DMS153 (cell line): ENCODE measurements around the gene AGBL1.

ENCODE experiments used
- DNase-seq: peaks from one replicate; lab custom pipeline; 2025; lab: John Stamatoyannopoulos, UW

Gene AGBL1

DNA sequence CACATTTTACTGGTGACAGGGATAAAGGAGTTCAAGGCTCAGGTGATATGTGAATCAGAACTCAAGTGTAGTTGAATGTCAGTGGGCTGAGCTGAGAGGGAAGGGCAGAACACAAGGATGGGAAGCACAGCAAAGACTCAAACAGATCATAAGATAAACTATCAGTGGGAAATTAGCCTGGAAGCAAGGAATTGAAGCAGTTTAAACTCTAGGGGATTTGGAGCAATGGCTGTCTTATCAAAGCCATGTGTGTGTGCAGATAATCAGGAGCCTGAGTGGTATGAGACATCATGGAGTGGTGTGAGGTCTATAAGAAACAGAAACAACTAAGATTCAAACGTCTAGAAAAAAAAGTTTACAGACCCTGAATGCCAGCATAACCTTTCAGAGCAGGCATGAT lies 634.6 kb downstream of the AGBL1 start:
- DNase-seq: no peak

GRCh38 chr15:86725628-86726027 lies 646.0 kb downstream of the AGBL1 start:
- no peak for DNase-seq

GRCh38 chr15:86735247-86736040 lies 655.8 kb downstream of the AGBL1 start:
- peak; percentile 71 for DNase-seq

GRCh38 chr15:86741917-86742316 lies 662.2 kb downstream of the AGBL1 start:
- DNase-seq: no peak

GRCh38 chr15:86743283-86743903 lies 663.7 kb downstream of the AGBL1 start:
- no peak for DNase-seq

- DNase-seq: no peak
Measured at GRCh38 chr15:86744198-86744780, 664.6 kb downstream of the AGBL1 start.

- no peak for DNase-seq
Measured at GRCh38 chr15:86751116-86751515, 671.4 kb downstream of the AGBL1 start.

- no peak for DNase-seq
Measured at GRCh38 chr15:86754846-86755245, 675.2 kb downstream of the AGBL1 start.

- DNase-seq: no peak
Measured at GRCh38 chr15:86756688-86757087, 677.0 kb downstream of the AGBL1 start.

DNA sequence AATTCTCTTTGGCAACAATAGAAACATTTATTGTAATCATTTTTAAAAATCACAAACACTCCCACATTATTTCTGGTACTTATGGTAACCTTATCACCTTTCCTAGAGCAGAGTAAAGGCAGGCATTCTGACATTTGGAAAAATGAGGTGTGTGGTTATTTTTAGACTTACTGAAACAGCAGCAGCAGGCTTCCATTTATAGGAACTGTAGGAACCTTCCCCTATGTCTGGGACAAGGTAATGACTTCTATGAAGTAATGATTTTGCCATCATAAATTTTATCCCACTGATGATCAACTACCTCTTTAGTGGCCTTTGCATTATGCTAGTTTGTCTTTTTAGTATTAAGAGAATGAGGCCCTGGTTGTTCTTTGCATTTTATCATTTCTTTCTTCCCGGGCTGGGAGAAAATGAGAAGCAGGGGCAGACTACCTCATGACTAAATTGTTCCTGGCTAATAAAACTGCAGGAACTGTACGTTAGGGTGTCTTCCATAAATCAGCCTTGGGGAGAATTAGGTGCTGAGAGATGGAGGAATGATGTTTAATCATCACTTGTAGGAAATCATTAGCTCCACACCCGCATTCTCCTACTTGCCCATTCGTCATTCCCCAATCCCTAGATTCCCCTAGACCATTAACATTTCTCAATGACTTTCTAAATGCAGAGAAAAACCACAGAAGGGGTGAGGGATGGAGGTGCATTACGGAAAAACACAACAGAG lies 680.3 kb downstream of the AGBL1 start:
- DNase-seq: no peak

- DNase-seq: no peak
Measured at GRCh38 chr15:86762874-86763273, 683.2 kb downstream of the AGBL1 start.

DNA sequence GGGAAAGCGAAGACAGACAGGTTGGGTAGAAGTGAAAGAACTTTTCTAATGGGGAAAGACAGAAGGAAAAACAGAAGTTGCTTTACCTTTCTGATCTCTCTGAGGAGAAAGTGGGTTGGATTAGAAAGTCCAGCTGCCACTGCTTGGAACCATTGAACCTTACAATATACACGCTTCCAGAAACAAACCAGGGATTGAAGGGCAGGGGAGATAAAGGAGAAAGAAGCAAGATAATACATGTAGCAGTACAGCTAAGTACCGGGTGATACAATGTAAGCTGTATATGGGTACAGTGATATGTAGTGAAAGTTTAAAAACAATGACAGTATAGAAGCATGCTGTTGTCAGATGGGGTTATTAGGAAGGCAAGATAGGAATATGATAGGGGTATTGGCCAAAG lies 684.4 kb downstream of the AGBL1 start:
- no peak for DNase-seq

- DNase-seq: no peak
Measured at GRCh38 chr15:86765281-86765680, 685.6 kb downstream of the AGBL1 start.

DNA sequence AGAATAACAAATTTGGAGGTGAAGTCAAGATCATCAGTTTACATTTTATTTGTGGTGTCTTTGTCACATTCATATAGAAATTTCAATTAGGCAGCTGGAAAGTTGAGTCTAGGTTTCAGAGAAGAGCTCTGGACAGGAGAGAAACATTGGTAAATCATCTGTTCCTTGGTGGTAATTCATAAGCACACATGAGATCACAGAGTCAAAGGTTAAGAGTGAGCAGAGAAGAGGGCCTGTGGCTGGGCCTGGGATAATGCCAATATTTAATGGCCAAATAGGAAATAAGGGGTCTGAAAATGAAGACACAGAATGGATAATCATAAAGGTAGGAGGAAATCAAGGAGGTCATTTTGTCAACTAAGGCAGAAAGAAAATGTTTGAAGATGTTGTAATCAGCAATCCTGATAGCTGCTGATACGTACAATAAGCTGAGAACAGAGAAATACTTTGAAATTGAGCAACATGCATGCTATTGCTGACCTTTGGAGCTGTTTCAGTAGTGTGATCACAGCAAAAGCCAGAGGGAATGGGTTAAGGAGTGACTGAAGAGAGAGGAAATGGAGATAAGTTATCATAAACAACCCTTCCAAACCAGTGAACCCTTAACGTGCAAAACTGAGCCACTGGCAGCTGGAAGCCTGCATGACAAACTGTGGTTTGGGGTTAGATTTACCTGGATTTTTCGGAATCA lies 692.8 kb downstream of the AGBL1 start:
- no peak for DNase-seq

- peak; percentile 79 for DNase-seq
Measured at GRCh38 chr15:86773736-86774135, 694.1 kb downstream of the AGBL1 start.

- no peak for DNase-seq
Measured at GRCh38 chr15:86776145-86776544, 696.5 kb downstream of the AGBL1 start.

GRCh38 chr15:86796521-86796920 lies 716.9 kb downstream of the AGBL1 start:
- no peak for DNase-seq

GRCh38 chr15:86797135-86797534 lies 717.5 kb downstream of the AGBL1 start:
- DNase-seq: no peak

GRCh38 chr15:86799226-86799625 lies 719.6 kb downstream of the AGBL1 start:
- no peak for DNase-seq

DNA sequence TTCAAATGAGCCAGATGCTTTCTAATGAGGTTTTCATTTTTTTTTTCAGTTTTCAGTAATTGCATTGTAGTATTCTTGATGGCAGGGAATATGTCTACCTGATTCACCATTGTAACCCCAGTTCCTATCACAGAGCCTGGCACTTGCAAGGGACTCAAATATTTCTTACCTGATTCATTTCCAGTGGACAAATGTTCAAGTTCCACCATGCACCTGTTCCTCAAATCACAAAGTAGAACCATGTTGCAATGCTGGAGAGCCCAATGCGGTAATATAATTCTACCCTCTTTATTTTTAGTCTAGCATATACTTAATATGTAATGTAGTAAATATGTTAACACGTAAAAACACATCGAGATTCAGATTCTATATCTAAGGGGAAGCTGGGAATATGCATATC lies 722.6 kb downstream of the AGBL1 start:
- DNase-seq: no peak

- DNase-seq: no peak
Measured at GRCh38 chr15:86804406-86804805, 724.7 kb downstream of the AGBL1 start.

GRCh38 chr15:86810329-86810728 lies 730.7 kb downstream of the AGBL1 start:
- DNase-seq: no peak
